Brain microvascular endothelial cell (primary cell): ENCODE measurements around the gene SOWAHD.
"Not testable (repeated sequence)": the region's sequence is repeated elsewhere in the genome, so short reads cannot be mapped to it uniquely, and the experiment has no call there.

Experiments
- DNase-seq: peaks from one replicate; pipeline ENCODE4 v3.0.0-alpha.2; 2020
- H3K27ac ChIP-seq: fragments of 250-450 bp; sonication (Bioruptor Pico); 2 replicates; pipeline ENCODE4 v1.5.1; 2020; ENCODE audit warnings: mild to moderate bottlenecking, moderate library complexity
- H3K27me3 ChIP-seq: fragments of 250-450 bp; sonication (Bioruptor Pico); replicated peaks from 2 replicates; pipeline ENCODE4 v1.5.1; 2020; ENCODE audit warnings: mild to moderate bottlenecking
- H3K36me3 ChIP-seq: fragments of 250-450 bp; sonication (Bioruptor Pico); replicated peaks from 2 replicates; pipeline ENCODE4 v1.5.1; 2020; ENCODE audit warnings: mild to moderate bottlenecking
- H3K4me3 ChIP-seq: 2 replicates; pipeline ENCODE4 v1.5.1; 2011; ENCODE audit warnings: low read depth, mild to moderate bottlenecking, control low read depth, low read length, moderate library complexity
- in situ Hi-C: cut with HindIII; loops from 2 replicates; pipeline ENCODE4 v1.10.0; 2017; ENCODE audit warnings: low sequenced_read_pairs, low pct_ligation_motif_present
- TF ChIP-seq, protein P1 (sequence below): IDR thresholded peaks from 2 replicates; pipeline ENCODE4 v1.5.1; 2011; ENCODE audit warnings: low read depth, mild to moderate bottlenecking, moderate library complexity, low read length, control low read depth, inconsistent platforms; ENCODE audit errors: missing control alignments

The SOWAHD gene

DNA sequence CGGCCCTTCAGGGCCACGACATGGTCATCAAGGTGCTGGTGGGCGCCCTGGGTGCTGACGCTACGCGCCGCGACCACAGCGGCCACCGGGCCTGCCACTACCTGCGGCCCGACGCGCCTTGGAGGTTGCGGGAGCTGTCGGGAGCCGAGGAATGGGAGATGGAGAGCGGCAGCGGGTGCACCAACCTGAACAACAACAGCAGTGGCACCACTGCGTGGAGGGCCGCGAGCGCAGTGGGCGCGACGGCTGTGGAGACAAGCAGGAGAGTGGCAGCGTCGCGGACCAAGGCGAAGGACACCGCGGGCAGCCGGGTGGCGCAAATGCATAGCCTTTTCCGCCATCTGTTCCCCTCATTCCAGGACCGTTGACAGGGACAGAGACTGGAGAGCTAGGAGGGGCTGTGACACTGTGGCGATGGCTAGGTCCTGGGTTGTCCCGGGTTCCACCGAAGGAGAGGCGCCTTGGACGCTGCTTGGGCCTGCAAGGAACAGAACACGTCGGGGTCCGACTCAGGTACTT lies 919 bp downstream of the SOWAHD start:
- H3K4me3 ChIP-seq, result peak overlapping the region; percentile 45

DNA sequence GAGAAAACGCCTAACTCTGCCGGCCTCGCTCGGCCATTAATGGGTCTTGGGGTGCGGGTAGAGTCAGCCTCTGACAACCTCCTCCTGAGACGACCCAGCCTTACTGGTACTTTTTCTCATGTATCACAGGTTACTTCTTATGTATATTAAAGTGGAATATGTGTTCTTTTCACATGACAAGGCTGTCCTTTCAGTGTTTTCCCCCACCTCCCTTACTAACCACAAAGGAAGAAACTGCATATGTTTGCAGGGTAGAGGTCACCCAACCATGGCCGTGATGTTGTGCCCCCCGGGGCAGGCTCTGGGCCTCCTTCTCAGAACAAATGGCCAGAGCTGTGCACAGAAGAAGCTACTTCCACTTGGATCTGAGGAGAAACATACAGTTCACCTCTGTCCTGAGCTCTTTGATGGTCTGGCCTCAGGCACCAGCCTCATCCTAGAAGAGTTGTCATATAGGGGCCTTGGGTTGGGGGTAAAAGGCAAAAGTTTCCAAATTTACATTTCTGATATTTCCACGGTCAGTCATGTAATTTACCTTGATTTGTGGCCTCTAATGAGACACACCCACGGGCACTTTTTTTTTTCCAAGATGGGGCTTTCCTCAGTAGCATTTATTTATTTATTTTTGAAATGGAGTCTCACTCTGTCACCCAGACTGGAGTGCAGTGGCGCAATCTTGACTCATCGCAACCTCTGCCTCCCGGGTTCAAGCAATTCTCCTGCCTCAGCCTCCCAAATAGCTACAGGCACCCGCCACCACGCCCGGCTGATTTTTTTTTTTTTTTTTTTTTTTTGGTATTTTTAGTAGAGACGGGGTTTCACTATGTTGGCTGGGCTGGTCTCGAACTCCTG lies 1.9 kb downstream of the SOWAHD start:
- Histone ChIP-seq H3K36me3 (no peaks in the 10 kb centered on the region), H3K27ac (no peak overlapping the region), H3K27me3 (no peaks in the 10 kb centered on the region), H3K4me3 (no peak overlapping the region)
- TF ChIP-seq, protein P1, sequence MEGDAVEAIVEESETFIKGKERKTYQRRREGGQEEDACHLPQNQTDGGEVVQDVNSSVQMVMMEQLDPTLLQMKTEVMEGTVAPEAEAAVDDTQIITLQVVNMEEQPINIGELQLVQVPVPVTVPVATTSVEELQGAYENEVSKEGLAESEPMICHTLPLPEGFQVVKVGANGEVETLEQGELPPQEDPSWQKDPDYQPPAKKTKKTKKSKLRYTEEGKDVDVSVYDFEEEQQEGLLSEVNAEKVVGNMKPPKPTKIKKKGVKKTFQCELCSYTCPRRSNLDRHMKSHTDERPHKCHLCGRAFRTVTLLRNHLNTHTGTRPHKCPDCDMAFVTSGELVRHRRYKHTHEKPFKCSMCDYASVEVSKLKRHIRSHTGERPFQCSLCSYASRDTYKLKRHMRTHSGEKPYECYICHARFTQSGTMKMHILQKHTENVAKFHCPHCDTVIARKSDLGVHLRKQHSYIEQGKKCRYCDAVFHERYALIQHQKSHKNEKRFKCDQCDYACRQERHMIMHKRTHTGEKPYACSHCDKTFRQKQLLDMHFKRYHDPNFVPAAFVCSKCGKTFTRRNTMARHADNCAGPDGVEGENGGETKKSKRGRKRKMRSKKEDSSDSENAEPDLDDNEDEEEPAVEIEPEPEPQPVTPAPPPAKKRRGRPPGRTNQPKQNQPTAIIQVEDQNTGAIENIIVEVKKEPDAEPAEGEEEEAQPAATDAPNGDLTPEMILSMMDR, result no peak
- DNase-seq, result no peak
- in situ Hi-C loops, result no loop called here

More for the DNA sequence above, 919 bp downstream of the SOWAHD start:
- H3K27me3 ChIP-seq, result no peaks in the 10 kb centered on the region
- TF ChIP-seq, protein P1, result no peak
- in situ Hi-C loops, result no loop called here
- no peak overlapping the region for H3K27ac ChIP-seq
- no peak for DNase-seq
- no peaks in the 10 kb centered on the region for H3K36me3 ChIP-seq

DNA sequence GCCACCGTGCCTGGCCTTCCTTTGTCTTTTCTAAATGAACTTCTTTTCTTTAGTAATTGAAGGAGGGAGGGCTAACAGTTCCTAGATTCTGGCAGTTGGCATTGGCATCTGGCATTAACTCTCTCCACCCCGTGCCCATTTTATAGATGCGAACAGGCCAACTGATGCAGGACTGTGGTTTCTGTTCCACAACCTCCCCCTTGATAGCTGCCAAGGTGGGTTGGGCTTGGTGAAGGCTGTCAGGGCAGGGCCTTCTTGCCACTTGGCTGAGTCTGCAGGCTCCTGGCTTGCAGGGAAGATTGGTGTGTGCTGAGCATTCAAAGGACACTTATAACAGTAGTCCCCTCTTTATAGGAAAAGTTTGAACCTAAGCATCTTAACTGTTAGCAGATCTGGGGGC lies 4.3 kb downstream of the SOWAHD start:
- Histone ChIP-seq H3K27ac (no peak overlapping the region), H3K36me3 (no peaks in the 10 kb centered on the region), H3K4me3 (no peak overlapping the region), H3K27me3 (no peaks in the 10 kb centered on the region)
- in situ Hi-C loops, result no loop called here
- no peak for DNase-seq
- TF ChIP-seq, protein P1, result no peak

DNA sequence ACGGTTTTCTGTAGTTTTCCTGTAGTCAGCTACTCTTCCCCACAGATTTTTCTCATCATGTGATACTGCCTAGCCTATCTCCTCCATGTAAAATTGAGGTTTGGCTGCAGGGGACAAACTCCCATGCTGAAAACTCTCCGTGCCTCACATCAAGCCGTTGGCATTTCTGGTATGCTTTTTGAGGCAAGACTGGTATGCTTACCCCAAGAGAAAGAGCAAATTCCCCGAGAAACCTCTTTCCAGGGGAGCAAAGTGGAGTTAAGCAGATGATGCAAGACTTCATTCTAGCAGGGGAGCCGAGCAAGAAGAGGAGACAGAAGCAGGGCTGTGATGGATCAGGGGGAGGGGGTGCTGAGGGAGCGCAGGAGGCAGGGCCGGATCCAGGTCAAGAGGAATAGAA lies 4.8 kb downstream of the SOWAHD start:
- Histone ChIP-seq H3K4me3 (no peak overlapping the region), H3K36me3 (no peaks in the 10 kb centered on the region), H3K27ac (no peak overlapping the region), H3K27me3 (no peaks in the 10 kb centered on the region)
- peak; percentile 48 for DNase-seq
- TF ChIP-seq, protein P1, result no peak
- in situ Hi-C loops, result no loop called here

DNA sequence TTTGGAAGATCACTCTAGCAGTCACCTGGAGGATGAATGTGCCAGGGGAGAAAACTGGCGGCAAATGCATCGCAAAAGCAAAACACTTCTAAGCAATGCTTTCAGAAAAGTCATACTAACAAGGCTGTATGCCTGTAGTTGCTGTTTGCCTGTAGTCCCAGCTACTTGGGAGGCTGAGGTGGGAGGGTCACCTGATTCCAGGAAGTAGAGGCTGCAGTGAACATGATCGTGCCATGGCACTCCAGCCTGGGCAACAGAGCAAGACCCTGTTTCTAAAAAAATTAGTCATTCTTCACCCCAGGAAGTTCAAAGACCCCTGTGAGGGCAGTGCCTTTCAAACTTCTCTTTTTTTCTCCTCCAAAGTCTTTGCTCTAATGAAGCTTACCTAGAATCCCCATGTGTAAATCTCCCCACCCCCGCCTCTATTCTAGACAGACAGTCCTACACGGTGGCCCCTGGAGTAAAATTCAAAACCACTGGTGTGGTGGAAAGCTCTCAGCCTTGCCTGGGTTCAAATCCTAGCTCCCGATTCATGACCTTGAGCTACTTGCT lies 5.5 kb downstream of the SOWAHD start:
- Histone ChIP-seq H3K27ac (no peak overlapping the region), H3K4me3 (no peak overlapping the region), H3K36me3 (no peaks in the 10 kb centered on the region), H3K27me3 (no peaks in the 10 kb centered on the region)
- DNase-seq, result no peak
- TF ChIP-seq, protein P1, result no peak
- in situ Hi-C loops, result no loop called here

DNA sequence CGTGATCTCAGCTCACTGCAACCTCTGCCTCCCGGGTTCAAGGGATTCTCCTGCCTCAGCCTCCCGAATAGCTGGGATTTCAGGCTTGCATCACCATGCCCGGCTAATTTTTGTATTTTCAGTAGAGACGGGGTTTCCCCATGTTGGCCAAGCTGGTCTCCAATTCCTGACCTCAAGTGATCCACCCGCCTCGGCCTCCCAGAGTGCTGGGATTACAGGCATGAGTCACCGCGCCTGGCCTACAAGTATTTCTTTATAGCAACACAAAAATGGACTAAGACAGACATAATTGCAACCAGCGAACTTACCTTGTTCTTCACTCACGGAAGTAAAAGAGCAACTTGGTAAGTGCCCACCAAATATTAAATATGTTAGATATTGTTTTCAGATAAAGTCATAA lies 10.0 kb downstream of the SOWAHD start:
- H3K27ac ChIP-seq, result peak overlapping the region; percentile 43
- H3K4me3 ChIP-seq, H3K36me3 ChIP-seq, H3K27me3 ChIP-seq, in situ Hi-C loops: not testable (repeated sequence)
- peak; percentile 90 for DNase-seq

DNA sequence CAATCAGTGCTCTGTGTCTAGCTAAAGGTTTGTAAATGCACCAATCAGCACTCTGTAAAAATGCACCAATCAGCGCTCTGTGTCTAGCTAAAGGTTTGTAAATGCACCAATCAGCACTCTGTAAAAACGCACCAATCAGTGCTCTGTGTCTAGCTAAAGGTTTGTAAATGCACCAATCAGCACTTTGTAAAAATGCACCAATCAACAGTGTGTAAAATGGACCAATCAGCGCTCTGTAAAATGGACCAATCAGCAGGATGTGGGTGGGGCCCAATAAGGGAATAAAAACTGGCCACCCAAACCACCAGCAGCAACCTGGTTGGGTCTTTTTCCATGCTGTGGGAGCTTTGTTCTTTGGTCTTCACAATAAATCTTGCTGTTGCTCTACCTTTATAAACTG lies 11.0 kb downstream of the SOWAHD start:
- H3K36me3 ChIP-seq, in situ Hi-C loops: not testable (repeated sequence)

More for the DNA sequence above, 11.0 kb downstream of the SOWAHD start:
- H3K27me3 ChIP-seq, H3K27ac ChIP-seq, DNase-seq, H3K4me3 ChIP-seq: not testable (repeated sequence)
